ENCODE data around the gene ZFR2. TPM values are rescaled to one million over a fixed set of nuclear protein-coding genes. Genes with fewer than 3 reads are reported as not detected.

The ZFR2 gene
- total and polyA plus RNA-seq, 2 of the 8 experiments (the other 6 are each of a cell fraction or from before 2014, with no cell fraction given) = 14.5 to 28.4 TPM

- Histone ChIP-seq H3K14ac (ENCODE audit: insufficient read length) (no peak overlapping the region), H2BK120ac (replicated peaks; ENCODE audit: low read depth, low read length) (no peak overlapping the region), H2BK20ac (ENCODE audit: low read length) (no peak overlapping the region), H2AK5ac (ENCODE audit: low read depth, low read length) (no peak overlapping the region), H3K4me2 (ENCODE audit: insufficient read depth in 1 of 2, low read depth in 2 of 2, low read length in 2 of 2) (peak overlapping the region; percentile 96 to 99), H3K79me2 (ENCODE audit: control insufficient read depth in 1 of 2, insufficient read depth in 2 of 2, low read length in 2 of 2) (peaks cover 0 to 2% of the 10 kb centered on the region in 2 experiments; a peak in 1 of 4 replicates), H4K5ac (ENCODE audit: insufficient read length, low read depth, low read length) (no peak overlapping the region), H4K20me1 (replicated peaks in 1 of 2; ENCODE audit: control insufficient read depth in 1 of 2, insufficient read depth in 2 of 2, low read length in 2 of 2) (no peaks in the 10 kb centered on the region), H3K18ac (ENCODE audit: extremely low read depth, low read length) (no peak overlapping the region), H3K27me3 (replicated peaks in 1 of 4; ENCODE audit: control insufficient read depth in 3 of 4, extremely low read depth in 1 of 4, insufficient read depth in 3 of 4, low read length in 3 of 4) (no peaks in the 10 kb centered on the region; a peak in 1 of 7 replicates), H2BK12ac (ENCODE audit: low read depth, low read length) (peak overlapping the region; percentile 33; the same call in 1 of the 2 replicates), H3K9ac (replicated peaks in 1 of 4; ENCODE audit: extremely low read depth in 1 of 4, low read depth in 3 of 4, low read length in 3 of 4) (peak overlapping the region in 2 of 4 experiments; percentile 17 to 73; a peak in 3 of 7 replicates), H3K9me3 (ENCODE audit: insufficient read depth in 2 of 2, low read depth in 1 of 2, low read length in 1 of 2) (no peaks in the 10 kb centered on the region), H3K36me3 (ENCODE audit: control insufficient read depth in 2 of 4, insufficient read depth in 4 of 4, low read length in 3 of 4) (peaks cover 2 to 10% (median 5%) of the 10 kb centered on the region in 4 experiments; a peak in 4 of 8 replicates), H2AFZ (ENCODE audit: low read length) (no peak overlapping the region), H3K27ac (ENCODE audit: low read depth, low read length) (no peak overlapping the region), H3K4me3 (ENCODE audit: extremely low read depth in 1 of 4, insufficient read depth in 2 of 4, low read depth in 3 of 4, low read length in 4 of 4) (peak overlapping the region; percentile 58 to 79 (median 69); a peak in 7 of 8 replicates), H2BK5ac (ENCODE audit: low read depth, low read length) (no peak overlapping the region), H2BK15ac (ENCODE audit: low read length) (no peak overlapping the region), H3K56ac (replicated peaks; ENCODE audit: insufficient read length, low read depth, low read length) (no peak overlapping the region), H4K91ac (replicated peaks; ENCODE audit: insufficient read length, low read length) (no peak overlapping the region), H3K23me2 (ENCODE audit: low read depth, low read length) (peaks cover 9% of the 10 kb centered on the region; the same call in 1 of the 2 replicates), H3K23ac (ENCODE audit: insufficient read length) (no peak overlapping the region), H4K8ac (ENCODE audit: extremely low read depth, insufficient read depth, low read length) (no peak overlapping the region), H3K79me1 (ENCODE audit: low read depth, low read length) (peaks cover 7% of the 10 kb centered on the region), H3K4me1 (replicated peaks in 1 of 4; ENCODE audit: control insufficient read depth in 3 of 4, insufficient read depth in 4 of 4, low read length in 3 of 4) (peaks cover 0 to 4% (median 0%) of the 10 kb centered on the region in 4 experiments; a peak in 2 of 7 replicates), H3K4ac (replicated peaks; ENCODE audit: insufficient read length, low read depth, low read length) (no peak overlapping the region)
- CTCF ChIA-PET (ENCODE audit: partially characterized antibody) = no interaction called here
- 40% methylated on average over 6 of the region's 6 CpGs; no CpG with 5 or more reads in 1 of the 2 experiments for WGBS, 2 experiments (ENCODE audit: extremely low coverage in 1 of 2, insufficient coverage in 1 of 2, insufficient read length in 1 of 2, insufficient replicate concordance in 2 of 2, low coverage in 1 of 2, low lambda C conversion rate in 2 of 2, missing lambda C conversion rate in 1 of 2)
- FAIRE-seq (no peak), DNase-seq (ENCODE audit: low read depth in 1 of 2, low spot score in 2 of 2) (no peak)
- TF ChIP-seq SP1 (IDR thresholded peaks at IDR 0.05; ENCODE audit: low read depth, low read length) (no peak), POLR2A (IDR thresholded peaks at IDR 0.05; ENCODE audit: control extremely low read depth in 1 of 2, low read depth in 2 of 2, low read length in 2 of 2) (no peak), FOSL1 (IDR thresholded peaks at IDR 0.05; ENCODE audit: insufficient read depth, low read depth, low read length) (no peak)
- POLR2A ChIA-PET (ENCODE audit: partially characterized antibody) = interaction anchor here (1.9 to 2.1 kb wide), 3 partner anchors 87 to 106 kb away, joined by 7 to 19 read pairs (median 15); partner anchors contain the start of gene EEF2
Observed at GRCh38 chr19:3882041-3882384, 13.2 kb upstream of the ZFR2 start.

All from H1 (cell line).